ENCODE results near the gene STXBP4. TPM values are rescaled to one million over a fixed set of nuclear protein-coding genes. Genes with fewer than 3 reads are reported as not detected.

The STXBP4 gene
- total and polyA plus RNA-seq, 2 donors (not counting 3 experiments of a cell fraction or from before 2014, with no cell fraction given) = 1.9 to 12.9 TPM

- H3K4me1 ChIP-seq (ENCODE audit: control insufficient read depth, extremely low read depth, insufficient read depth, low read length) = peaks cover 19% of the 10 kb centered on the region
- no peak overlapping the region for H3K27ac ChIP-seq (ENCODE audit: insufficient read depth, low read depth, low read length)
- ChIA-PET POLR2A (no interaction called here), CTCF (interaction anchor here (0.7 kb wide), 1 partner anchor 463 kb away, joined by 3 read pairs; no protein-coding TSS in a partner anchor)
- H3K9me3 ChIP-seq (replicated peaks; ENCODE audit: control insufficient read depth, insufficient read depth, low read length) = no peaks in the 10 kb centered on the region
- TF ChIP-seq MAX (IDR thresholded peaks at IDR 0.05; ENCODE audit: insufficient read depth, insufficient read length) (no peak), POLR2AphosphoS5 (IDR thresholded peaks at IDR 0.05; ENCODE audit: insufficient read depth, low read depth, low read length) (no peak), EZH2 (IDR thresholded peaks at IDR 0.05; ENCODE audit: borderline replicate concordance, low read depth, low read length, severe bottlenecking) (no peak), MYC (IDR thresholded peaks at IDR 0.05; ENCODE audit: low read depth, low read length) (no peak), GATA2 (IDR thresholded peaks at IDR 0.05; ENCODE audit: insufficient read depth, insufficient read length, low read depth, low read length) (no peak), JUN (IDR thresholded peaks at IDR 0.05; ENCODE audit: borderline replicate concordance, insufficient read depth, insufficient read length, low read depth) (no peak), POLR2A (IDR thresholded peaks at IDR 0.05; ENCODE audit: low read depth, low read length) (no peak)
- no peak for FAIRE-seq
- H3K27me3 ChIP-seq (ENCODE audit: control insufficient read depth in 2 of 2, insufficient read depth in 2 of 2, low read length in 2 of 2) = no peaks in the 10 kb centered on the region
- BruUV-seq (replicated peaks) = no TSS peak
- dilution Hi-C loops (cut with MboI; ENCODE audit: extremely low pct_ligation_motif_present, low sequenced_read_pairs) = no loop called here
- peaks cover 31% of the 10 kb centered on the region for H3K79me2 ChIP-seq (ENCODE audit: control insufficient read depth, insufficient read depth, low read length)
- H4K20me1 ChIP-seq (replicated peaks; ENCODE audit: control insufficient read depth, extremely low read depth, insufficient read depth, low read length) = no peaks in the 10 kb centered on the region
- no peak overlapping the region for H3K4me2 ChIP-seq (ENCODE audit: insufficient read depth, low read length)
- DNase-seq (ENCODE audit: low read depth, low spot score) = no peak
- H2AFZ ChIP-seq (ENCODE audit: low read depth, low read length) = no peak overlapping the region
- no peaks in the 10 kb centered on the region for H3K9me1 ChIP-seq (replicated peaks; ENCODE audit: control insufficient read depth, extremely low read depth, insufficient read depth, low read length)
- intact Hi-C loops (cut with micrococcal nuclease) = no loop called here
- no peaks in the 10 kb centered on the region for H3K36me3 ChIP-seq (ENCODE audit: control insufficient read depth in 2 of 2, extremely low read depth in 1 of 2, insufficient read depth in 2 of 2, low read length in 2 of 2)
- H3K4me3 ChIP-seq (replicated peaks in 1 of 3; ENCODE audit: insufficient read depth in 1 of 3, low read depth in 1 of 3, low read length in 3 of 3) = no peak overlapping the region
- H3K9ac ChIP-seq (replicated peaks; ENCODE audit: extremely low read depth, insufficient read depth, low read length) = no peak overlapping the region
These were observed 2.6 kb downstream of the STXBP4 start for GRCh38 chr17:54971147-54971546.

- Histone ChIP-seq H3K79me2 (ENCODE audit: control insufficient read depth, insufficient read depth, low read length) (peaks cover 24% of the 10 kb centered on the region), H3K9ac (replicated peaks; ENCODE audit: extremely low read depth, insufficient read depth, low read length) (no peak overlapping the region), H3K27ac (ENCODE audit: insufficient read depth, low read depth, low read length) (no peak overlapping the region), H3K4me2 (ENCODE audit: insufficient read depth, low read length) (no peak overlapping the region), H3K4me1 (ENCODE audit: control insufficient read depth, extremely low read depth, insufficient read depth, low read length) (peaks cover 15% of the 10 kb centered on the region), H3K4me3 (replicated peaks in 1 of 3; ENCODE audit: insufficient read depth in 1 of 3, low read depth in 1 of 3, low read length in 3 of 3) (no peak overlapping the region), H3K9me3 (replicated peaks; ENCODE audit: control insufficient read depth, insufficient read depth, low read length) (no peaks in the 10 kb centered on the region), H3K9me1 (replicated peaks; ENCODE audit: control insufficient read depth, extremely low read depth, insufficient read depth, low read length) (no peaks in the 10 kb centered on the region), H3K36me3 (ENCODE audit: control insufficient read depth in 2 of 2, extremely low read depth in 1 of 2, insufficient read depth in 2 of 2, low read length in 2 of 2) (no peaks in the 10 kb centered on the region), H3K27me3 (ENCODE audit: control insufficient read depth in 2 of 2, insufficient read depth in 2 of 2, low read length in 2 of 2) (no peaks in the 10 kb centered on the region), H4K20me1 (replicated peaks; ENCODE audit: control insufficient read depth, extremely low read depth, insufficient read depth, low read length) (no peaks in the 10 kb centered on the region), H2AFZ (ENCODE audit: low read depth, low read length) (no peak overlapping the region)
- FAIRE-seq (no peak), DNase-seq (ENCODE audit: low read depth, low spot score) (no peak)
- TF ChIP-seq MAX (IDR thresholded peaks at IDR 0.05; ENCODE audit: insufficient read depth, insufficient read length) (no peak), JUN (IDR thresholded peaks at IDR 0.05; ENCODE audit: borderline replicate concordance, insufficient read depth, insufficient read length, low read depth) (no peak), POLR2AphosphoS5 (IDR thresholded peaks at IDR 0.05; ENCODE audit: insufficient read depth, low read depth, low read length) (no peak), POLR2A (IDR thresholded peaks at IDR 0.05; ENCODE audit: low read depth, low read length) (no peak), GATA2 (IDR thresholded peaks at IDR 0.05; ENCODE audit: insufficient read depth, insufficient read length, low read depth, low read length) (no peak), MYC (IDR thresholded peaks at IDR 0.05; ENCODE audit: low read depth, low read length) (no peak), EZH2 (IDR thresholded peaks at IDR 0.05; ENCODE audit: borderline replicate concordance, low read depth, low read length, severe bottlenecking) (no peak), FOS (IDR thresholded peaks at IDR 0.05; ENCODE audit: borderline replicate concordance, insufficient read depth, low read length) (no peak), CTCF (IDR thresholded peaks at IDR 0.05; ENCODE audit: extremely low read depth in 1 of 2, insufficient read depth in 1 of 2, low read depth in 1 of 2, low read length in 2 of 2) (no peak)
- BruUV-seq (replicated peaks) = no TSS peak
- ChIA-PET POLR2A (no interaction called here), CTCF (interaction anchor here (0.7 kb wide), 1 partner anchor 462 kb away, joined by 3 read pairs; no protein-coding TSS in a partner anchor)
- intact Hi-C loops (cut with micrococcal nuclease) = no loop called here
- dilution Hi-C loops (cut with MboI; ENCODE audit: extremely low pct_ligation_motif_present, low sequenced_read_pairs) = no loop called here
These were observed 3.3 kb downstream of the STXBP4 start for GRCh38 chr17:54971901-54972300.
